ENCODE results near the gene AIMP1.
"Not testable (repeated sequence)": the region's sequence is repeated elsewhere in the genome, so short reads cannot be mapped to it uniquely, and the experiment has no call there.

- not testable (repeated sequence) for TF ChIP-seq POLR2A, CTCF (IDR thresholded peaks at IDR 0.05)
These were observed 5.5 kb downstream of the AIMP1 start for GRCh38 chr4:106321814-106322213.
